Ovary (tissue), 9 donors: ENCODE measurements around the gene CSNK1G1. TPM values are rescaled to one million over a fixed set of nuclear protein-coding genes. Genes with fewer than 3 reads are reported as not detected.

Source experiments
- DNase-seq, 5 donors: peaks; one replicate each; pipeline ENCODE4 v3.0.0-alpha.2; 2019 to 2020
- H3K27ac ChIP-seq, 2 donors: fragments of 200-600 bp; one replicate each; pipeline versions ENCODE4 v1.5.1 to v1.8.0; 2019 to 2022
- H3K27me3 ChIP-seq: fragments of 200-600 bp; one replicate; pipeline ENCODE4 v1.8.0; 2022
- H3K36me3 ChIP-seq: fragments of 200-600 bp; sonication (generic); one replicate; pipeline ENCODE4 v1.5.1; 2019
- H3K4me1 ChIP-seq: one replicate; pipeline ENCODE4 v1.8.1; 2013; ENCODE audit warnings: mild to moderate bottlenecking, moderate library complexity; ENCODE audit not compliant: insufficient read depth
- H3K4me3 ChIP-seq: fragments of 200-600 bp; sonication (generic); one replicate; pipeline ENCODE4 v1.5.1; 2017
- H3K9me3 ChIP-seq, 2 donors: fragments of 200-600 bp in 1 of 2; sonication (generic) in 1 of 2; one replicate each; pipeline versions ENCODE4 v1.5.1 to v1.8.1; 2013 to 2019; ENCODE audit warnings: mild to moderate bottlenecking in 1 of 2, moderate library complexity in 1 of 2
- CTCF ChIP-seq, 3 donors: fragments of 450-650 bp in 2 of 3; fragments of 200-600 bp in 1 of 3; IDR thresholded peaks; one replicate each; pipeline versions ENCODE4 v1.5.1 to v1.8.0; 2016 to 2022; ENCODE audit warnings: antibody characterized with exemption in 3 of 3, mild to moderate bottlenecking in 1 of 3
- EP300 ChIP-seq: sonication (generic); formaldehyde crosslinking; IDR thresholded peaks from one replicate; pipeline ENCODE4 v1.6.1; 2017; ENCODE audit warnings: antibody characterized with exemption
- POLR2A ChIP-seq: fragments of 450-650 bp; IDR thresholded peaks from one replicate; pipeline ENCODE4 v1.6.1; 2017; ENCODE audit warnings: antibody characterized with exemption, mild to moderate bottlenecking, moderate library complexity
- WGBS, 3 donors: extraction: QIAGEN DNeasy Blood & Tissue Kit in 1 of 3; methylation state at CpG; one replicate each; pipeline versions ENCODE4 v1.1.5 to v1.1.7; 2013 to 2017; 5-methylcytosine and 5-hydroxymethylcytosine counted together
- intact Hi-C, 4 donors: fragments of 100-400 bp; cut with DNase I; formaldehyde crosslinking; loops; one replicate each; pipeline versions ENCODE4 v1.11.0 to v1.15.1; 2022 to 2023
- polyA plus RNA-seq, 2 donors: library from polyadenylated mRNA; stranded (reverse); fragments of 200-250 nt in 1 of 2; fragments of 350-450 nt in 1 of 2; fragmentation: Illumina TruSeq in 1 of 2; extraction: RNeasy Lipid Tissue Mini Kit (QIAGEN cat#74804) in 1 of 2; gene quantifications; one replicate each; pipeline ENCODE4 v1.2.3, GENCODE V29; 2013 to 2014
- small RNA-seq: library from RNA; depleted of rRNA; stranded (forward); fragments of <200 nt; gene quantifications from one replicate; pipeline ENCODE3, GENCODE V24; 2016
- total RNA-seq, 7 donors: library from RNA; depleted of rRNA in 2 of 7; stranded (reverse); fragments of >200 nt in 2 of 7; fragmentation: NEBNext Ultra II Directional in 3 of 7; extraction: Animal tissue kit (Norgen Biotek cat#: 25700) in 3 of 7; gene quantifications; one replicate each; pipeline versions ENCODE4 v1.1.0 to v1.2.4, GENCODE V29; 2016 to 2023
- donor health status: DM: no; HTN: no; CAD: no; lungs with moderate emphysema.
- donor health status: DM: no; HTN: no; CAD: no.
- donor health status: Bipolar disorder and iron deficiency.
- donor health status: DM: yes; HTN: yes; CAD: no.
- donor health status: DM: no; HTN: no; CAD: no.
- donor health status: DM: yes; HTN: yes; CAD: no.

Gene CSNK1G1
- total and polyA plus RNA-seq, 9 donors = 2.9 to 23.9 (median 14.2) TPM

DNA sequence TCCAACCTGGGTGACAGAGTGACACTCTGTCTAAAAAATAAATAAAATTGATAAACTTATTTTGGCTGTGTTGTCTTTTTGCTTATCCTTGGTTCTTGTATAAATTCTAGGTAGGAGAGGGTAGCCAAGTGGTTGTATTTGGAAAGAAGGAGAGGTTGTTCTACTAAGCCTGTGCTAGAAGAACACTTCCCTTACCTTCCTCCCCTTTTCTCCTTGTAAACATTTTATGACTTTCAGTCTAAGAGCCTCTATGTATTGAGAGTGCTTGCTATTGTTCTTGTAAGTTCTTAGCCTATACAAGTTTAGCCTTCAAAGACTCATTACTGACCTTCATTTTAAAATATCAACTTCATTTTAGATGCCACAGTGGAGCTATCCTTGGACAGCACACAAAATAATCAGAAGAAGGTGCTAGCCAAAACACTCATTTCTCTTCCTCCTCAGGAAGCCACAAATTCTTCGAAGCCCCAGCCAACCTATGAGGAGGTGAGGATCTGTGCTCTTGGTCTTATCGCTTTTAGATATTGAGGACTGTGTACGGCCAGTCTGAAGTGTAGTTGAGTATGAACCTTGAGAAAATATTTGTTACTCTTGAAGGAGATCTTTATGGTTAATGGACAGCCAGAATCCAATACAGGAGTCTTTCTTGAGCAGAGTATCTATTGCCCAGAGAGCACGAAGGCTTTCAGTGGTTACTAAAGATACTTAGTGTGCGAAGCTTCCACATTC, 238.1 kb downstream of the CSNK1G1 start:
- DNase-seq = no peak
- Histone ChIP-seq H3K27me3 (no peaks in the 10 kb centered on the region), H3K9me3 (no peaks in the 10 kb centered on the region), H3K4me3 (no peak overlapping the region), H3K27ac (no peak overlapping the region), H3K36me3 (no peaks in the 10 kb centered on the region), H3K4me1 (peaks cover 3% of the 10 kb centered on the region)
- TF ChIP-seq EP300 = no peak
- TF ChIP-seq POLR2A = no peak
- TF ChIP-seq CTCF (IDR thresholded peaks at IDR 0.05) = no peak
- WGBS, 3 donors = 80 to 90% (median 83%) methylated on average over 5 of the region's 5 CpGs
- intact Hi-C loops = no loop called here

Small RNAs within 50 kb of the gene (small RNA-seq; reads per million reads assigned to genes)
- gene RF00554 = not detected

Other genes starting within 250 kb of the CSNK1G1 start
- 1 to 10 TPM in 1 of 7 donors, under 1 TPM in 5, not detected in 1; 0.15 to 2.3 (median 0.28) TPM for gene SNX22, start 204.4 kb downstream of the CSNK1G1 start, total RNA-seq
- gene SNX22, start 204.4 kb downstream of the CSNK1G1 start, polyA plus RNA-seq = under 1 TPM; 0.07 to 0.81 TPM
- gene PPIB, start 193.2 kb downstream of the CSNK1G1 start, total RNA-seq = 100 to 1,000 TPM; 201 to 589 (median 367) TPM
- 100 to 1,000 TPM; 434 to 514 TPM for gene PPIB, start 193.2 kb downstream of the CSNK1G1 start, polyA plus RNA-seq
- 1 to 10 TPM in 1 of 7 donors, under 1 TPM in 2, not detected in 4; 0.37 to 1.6 (median 0.79) TPM for gene PCLAF, start 25.3 kb upstream of the CSNK1G1 start, total RNA-seq
- 1 to 10 TPM; 1.3 to 2.2 TPM for gene PCLAF, start 25.3 kb upstream of the CSNK1G1 start, polyA plus RNA-seq
- gene TRIP4, start 31.7 kb upstream of the CSNK1G1 start, total RNA-seq = 10 to 100 TPM in 5 of 7 donors, 1 to 10 TPM in 2; 7.4 to 24.0 (median 18.6) TPM
- 10 to 100 TPM; 15.6 to 19.7 TPM for gene TRIP4, start 31.7 kb upstream of the CSNK1G1 start, polyA plus RNA-seq
- gene ZNF609, start 104.4 kb upstream of the CSNK1G1 start, total RNA-seq = 10 to 100 TPM; 27.0 to 63.6 (median 46.4) TPM
- 10 to 100 TPM; 18.4 to 30.6 TPM for gene ZNF609, start 104.4 kb upstream of the CSNK1G1 start, polyA plus RNA-seq